HCT116 (cell line): ENCODE measurements around the gene MISP. TPM values are rescaled to one million over a fixed set of nuclear protein-coding genes. Genes with fewer than 3 reads are reported as not detected.

Experiments
- ATAC-seq: fragments of 200-7000 bp; cut with Tn5 transposase; 2 replicates; pipeline ENCODE4 v1.9.1; 2020; ENCODE audit warnings: mild to moderate bottlenecking, moderate library complexity
- BruUV-seq: library from RNA; stranded (reverse); fragments of 400-500 nt; replicated peaks from 2 replicates; lab custom pipeline; 2021; lab: Mats Ljungman, UMichigan
- CTCF ChIA-PET: fragments of 300-600 bp; sonication (Branson Sonifier 250); formaldehyde crosslinking; loops from one replicate; lab custom pipeline; 2021; ENCODE audit warnings: antibody characterized with exemption; lab: Charles Lee
- POLR2A ChIA-PET: fragments of 300-600, 350-600 bp; sonication (Branson Sonifier 250); formaldehyde crosslinking; loops from one replicate; lab custom pipeline; 2021; ENCODE audit warnings: antibody characterized with exemption; lab: Charles Lee
- RAD21 ChIA-PET, 2 experiments: fragments of 300-600 bp; sonication (Branson Sonifier 250); formaldehyde crosslinking; loops; one replicate each; lab custom pipeline; 2023; ENCODE audit warnings: low total read pairs in 2 of 2; ENCODE audit not compliant: uncharacterized antibody in 2 of 2, unreplicated experiment in 2 of 2, low non-redundant PET in 1 of 2; lab: Charles Lee
- DNase-seq: peaks from one replicate; pipeline ENCODE4 v3.0.0-alpha.2; 2010; ENCODE audit warnings: low read depth, low spot score
- H2AFZ ChIP-seq: fragments of 200-600 bp; shearing (Covaris generic), sonication (generic); 2 replicates; pipeline ENCODE4 v1.6.1; 2017; ENCODE audit warnings: low read depth, mixed run types, mixed read lengths, antibody characterized with exemption, low read length; ENCODE audit not compliant: poor library complexity, severe bottlenecking
- H3K27ac ChIP-seq: 2 replicates; pipeline ENCODE4 v1.5.1; 2012; ENCODE audit warnings: low read depth, low read length
- H3K27me3 ChIP-seq: fragments of 200-600 bp; sonication (generic); 2 replicates; pipeline ENCODE4 v1.6.1; 2016; ENCODE audit warnings: mixed run types, low read length, mixed read lengths; ENCODE audit not compliant: insufficient read depth
- H3K36me3 ChIP-seq, 2 experiments: fragments of 200-500 bp in 1 of 2; fragments of 200-600 bp in 1 of 2; sonication (Bioruptor generic) in 1 of 2; sonication (generic) in 1 of 2; 2 replicates each; pipeline versions ENCODE4 v1.5.1 to v1.6.1; 2014 to 2016; ENCODE audit warnings: low read length in 2 of 2, inconsistent platforms in 1 of 2, mixed read lengths in 1 of 2, mixed run types in 1 of 2; ENCODE audit not compliant: insufficient read depth in 2 of 2, control insufficient read depth in 1 of 2
- H3K4me1 ChIP-seq, 2 experiments: fragments of 200-600 bp in 1 of 2; sonication (generic) in 1 of 2; 2 replicates each; pipeline versions ENCODE4 v1.5.1 to v1.6.1; 2012 to 2017; ENCODE audit warnings: low read length in 2 of 2, inconsistent platforms in 1 of 2, mild to moderate bottlenecking in 1 of 2, mixed read lengths in 1 of 2, mixed run types in 1 of 2, moderate library complexity in 1 of 2; ENCODE audit not compliant: insufficient read depth in 2 of 2, control insufficient read depth in 1 of 2
- H3K4me2 ChIP-seq: fragments of 200-600 bp; sonication (generic); 2 replicates; pipeline ENCODE4 v1.6.1; 2017; ENCODE audit warnings: mixed run types, low read length, mixed read lengths
- H3K4me3 ChIP-seq, 2 experiments: fragments of 200-600 bp in 1 of 2; sonication (generic) in 1 of 2; replicated peaks in 1 of 2; 2 replicates each; pipeline ENCODE4 v1.5.1; 2011 to 2016; ENCODE audit warnings: low read length in 2 of 2, control low read depth in 1 of 2, low read depth in 1 of 2, mild to moderate bottlenecking in 1 of 2, mixed read lengths in 1 of 2, mixed run types in 1 of 2
- H3K79me2 ChIP-seq: fragments of 200-600 bp; sonication (generic); 2 replicates; pipeline ENCODE4 v1.6.1; 2017; ENCODE audit warnings: mild to moderate bottlenecking, mixed run types, low read length, moderate library complexity, mixed read lengths; ENCODE audit not compliant: insufficient read depth
- H3K9ac ChIP-seq: fragments of 200-600 bp; sonication (generic); 2 replicates; pipeline ENCODE4 v1.6.1; 2016; ENCODE audit warnings: low read length, mixed read lengths
- H3K9me2 ChIP-seq: fragments of 200-600 bp; sonication (generic), shearing (Covaris generic); 2 replicates; pipeline ENCODE4 v1.6.1; 2017; ENCODE audit warnings: mixed run types, mild to moderate bottlenecking, moderate library complexity; ENCODE audit not compliant: insufficient read depth
- H3K9me3 ChIP-seq, 2 experiments: fragments of 200-500 bp in 1 of 2; fragments of 200-600 bp in 1 of 2; sonication (Bioruptor generic) in 1 of 2; sonication (generic) in 1 of 2; 2 replicates each; pipeline ENCODE4 v1.6.1; 2014 to 2017; ENCODE audit warnings: low read length in 2 of 2, mixed read lengths in 2 of 2, inconsistent platforms in 1 of 2, low read depth in 1 of 2, mild to moderate bottlenecking in 1 of 2, mixed run types in 1 of 2, moderate library complexity in 1 of 2; ENCODE audit not compliant: control insufficient read depth in 1 of 2, insufficient read depth in 1 of 2
- H4K20me1 ChIP-seq: fragments of 200-600 bp; sonication (generic), shearing (Covaris generic); 2 replicates; pipeline ENCODE4 v1.6.1; 2017; ENCODE audit warnings: mixed run types, mild to moderate bottlenecking, moderate library complexity; ENCODE audit not compliant: insufficient read depth
- CEBPB ChIP-seq: IDR thresholded peaks from 2 replicates; pipeline ENCODE4 v1.6.1; 2012; ENCODE audit warnings: low read depth
- EGR1 ChIP-seq: IDR thresholded peaks from 2 replicates; pipeline ENCODE4 v1.6.1; 2012; ENCODE audit warnings: low read depth
- FOSL1 ChIP-seq: IDR thresholded peaks from 2 replicates; pipeline ENCODE4 v1.6.1; 2012; ENCODE audit warnings: low read depth
- POLR2AphosphoS5 ChIP-seq: IDR thresholded peaks from 2 replicates; pipeline ENCODE4 v1.6.1; 2011; ENCODE audit warnings: mild to moderate bottlenecking, low read depth, low read length, moderate library complexity
- SP1 ChIP-seq: IDR thresholded peaks from 2 replicates; pipeline ENCODE4 v1.6.1; 2012; ENCODE audit warnings: low read depth
- ZFX ChIP-seq: fragments of 450-650 bp; IDR thresholded peaks from 2 replicates; pipeline ENCODE4 v1.6.1; 2017
- intact Hi-C: fragments of 100-400 bp; cut with micrococcal nuclease; formaldehyde crosslinking; loops from 2 replicates; pipeline ENCODE4 v1.10.0; 2022
- total RNA-seq: library from RNA; stranded (reverse); gene quantifications from one replicate; pipeline ENCODE4 v1.2.1, GENCODE V29; 2021; ENCODE audit not compliant: unreplicated experiment
- TF ChIP-seq, protein P1 (sequence below): IDR thresholded peaks from 2 replicates; pipeline ENCODE4 v1.6.1; 2012; ENCODE audit warnings: low read depth
- TF ChIP-seq, protein P2 (sequence below): IDR thresholded peaks from 2 replicates; pipeline ENCODE4 v1.6.1; 2012

Gene MISP
- total RNA-seq, 1 experiment from 2014 or later = 38.2 TPM

GRCh38 chr19:726993-727956 lies 23.6 kb upstream of the MISP start:
- DNase-seq (no peak), ATAC-seq (peak; percentile 12)
- H3K27me3 ChIP-seq = no peaks in the 10 kb centered on the region
- TF ChIP-seq, protein P1, sequence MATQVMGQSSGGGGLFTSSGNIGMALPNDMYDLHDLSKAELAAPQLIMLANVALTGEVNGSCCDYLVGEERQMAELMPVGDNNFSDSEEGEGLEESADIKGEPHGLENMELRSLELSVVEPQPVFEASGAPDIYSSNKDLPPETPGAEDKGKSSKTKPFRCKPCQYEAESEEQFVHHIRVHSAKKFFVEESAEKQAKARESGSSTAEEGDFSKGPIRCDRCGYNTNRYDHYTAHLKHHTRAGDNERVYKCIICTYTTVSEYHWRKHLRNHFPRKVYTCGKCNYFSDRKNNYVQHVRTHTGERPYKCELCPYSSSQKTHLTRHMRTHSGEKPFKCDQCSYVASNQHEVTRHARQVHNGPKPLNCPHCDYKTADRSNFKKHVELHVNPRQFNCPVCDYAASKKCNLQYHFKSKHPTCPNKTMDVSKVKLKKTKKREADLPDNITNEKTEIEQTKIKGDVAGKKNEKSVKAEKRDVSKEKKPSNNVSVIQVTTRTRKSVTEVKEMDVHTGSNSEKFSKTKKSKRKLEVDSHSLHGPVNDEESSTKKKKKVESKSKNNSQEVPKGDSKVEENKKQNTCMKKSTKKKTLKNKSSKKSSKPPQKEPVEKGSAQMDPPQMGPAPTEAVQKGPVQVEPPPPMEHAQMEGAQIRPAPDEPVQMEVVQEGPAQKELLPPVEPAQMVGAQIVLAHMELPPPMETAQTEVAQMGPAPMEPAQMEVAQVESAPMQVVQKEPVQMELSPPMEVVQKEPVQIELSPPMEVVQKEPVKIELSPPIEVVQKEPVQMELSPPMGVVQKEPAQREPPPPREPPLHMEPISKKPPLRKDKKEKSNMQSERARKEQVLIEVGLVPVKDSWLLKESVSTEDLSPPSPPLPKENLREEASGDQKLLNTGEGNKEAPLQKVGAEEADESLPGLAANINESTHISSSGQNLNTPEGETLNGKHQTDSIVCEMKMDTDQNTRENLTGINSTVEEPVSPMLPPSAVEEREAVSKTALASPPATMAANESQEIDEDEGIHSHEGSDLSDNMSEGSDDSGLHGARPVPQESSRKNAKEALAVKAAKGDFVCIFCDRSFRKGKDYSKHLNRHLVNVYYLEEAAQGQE = no peak
- no peak for TF ChIP-seq CEBPB
- TF ChIP-seq POLR2AphosphoS5 = no peak
- TF ChIP-seq EGR1 = no peak
- no peak for TF ChIP-seq ZFX
- TF ChIP-seq FOSL1 = no peak
- no peak for TF ChIP-seq SP1
- TF ChIP-seq, protein P2, sequence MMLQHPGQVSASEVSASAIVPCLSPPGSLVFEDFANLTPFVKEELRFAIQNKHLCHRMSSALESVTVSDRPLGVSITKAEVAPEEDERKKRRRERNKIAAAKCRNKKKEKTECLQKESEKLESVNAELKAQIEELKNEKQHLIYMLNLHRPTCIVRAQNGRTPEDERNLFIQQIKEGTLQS = no peak
- H3K36me3 ChIP-seq = no peaks in the 10 kb centered on the region; a peak in 1 of 4 replicates
- no peaks in the 10 kb centered on the region for H3K9me2 ChIP-seq
- H3K4me2 ChIP-seq = no peak overlapping the region
- H3K27ac ChIP-seq = no peak overlapping the region
- intact Hi-C loops = no loop called here
- H2AFZ ChIP-seq = no peak overlapping the region
- POLR2A ChIA-PET = no interaction called here
- CTCF ChIA-PET = no interaction called here
- no peak overlapping the region for H3K9ac ChIP-seq
- RAD21 ChIA-PET = no interaction called here
- H3K4me3 ChIP-seq = no peak overlapping the region
- H3K9me3 ChIP-seq = no peaks in the 10 kb centered on the region
- H3K4me1 ChIP-seq = peaks cover 9 to 11% of the 10 kb centered on the region in 2 experiments
- no peaks in the 10 kb centered on the region for H3K79me2 ChIP-seq
- no TSS peak for BruUV-seq
- H4K20me1 ChIP-seq = no peaks in the 10 kb centered on the region
